Limb (tissue), 2 donors: Measurements from ENCODE around the gene ACE.

Experiments used
- DNase-seq, 2 donors: peaks; one replicate each; pipeline ENCODE4 v3.0.0-alpha.2; 2016; ENCODE audit errors: extremely low spot score in 2 of 2

Gene ACE

DNA sequence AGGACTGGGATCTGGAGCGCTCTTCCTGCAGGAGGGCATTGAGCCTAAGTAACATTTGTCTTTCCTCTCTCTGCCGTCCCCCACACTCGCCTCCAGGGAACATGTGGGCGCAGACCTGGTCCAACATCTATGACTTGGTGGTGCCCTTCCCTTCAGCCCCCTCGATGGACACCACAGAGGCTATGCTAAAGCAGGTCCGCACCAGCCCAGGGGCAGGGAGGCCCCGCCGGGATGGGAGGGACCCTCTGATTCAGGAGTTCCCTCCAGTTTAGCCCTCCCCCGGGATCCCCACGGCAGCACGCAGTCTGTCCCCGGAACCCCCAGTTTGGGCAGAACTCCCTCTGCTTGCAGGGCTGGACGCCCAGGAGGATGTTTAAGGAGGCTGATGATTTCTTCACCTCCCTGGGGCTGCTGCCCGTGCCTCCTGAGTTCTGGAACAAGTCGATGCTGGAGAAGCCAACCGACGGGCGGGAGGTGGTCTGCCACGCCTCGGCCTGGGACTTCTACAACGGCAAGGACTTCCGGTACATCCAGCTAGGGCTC lies 14.1 kb downstream of the ACE start:
- DNase-seq, result no peak

DNA sequence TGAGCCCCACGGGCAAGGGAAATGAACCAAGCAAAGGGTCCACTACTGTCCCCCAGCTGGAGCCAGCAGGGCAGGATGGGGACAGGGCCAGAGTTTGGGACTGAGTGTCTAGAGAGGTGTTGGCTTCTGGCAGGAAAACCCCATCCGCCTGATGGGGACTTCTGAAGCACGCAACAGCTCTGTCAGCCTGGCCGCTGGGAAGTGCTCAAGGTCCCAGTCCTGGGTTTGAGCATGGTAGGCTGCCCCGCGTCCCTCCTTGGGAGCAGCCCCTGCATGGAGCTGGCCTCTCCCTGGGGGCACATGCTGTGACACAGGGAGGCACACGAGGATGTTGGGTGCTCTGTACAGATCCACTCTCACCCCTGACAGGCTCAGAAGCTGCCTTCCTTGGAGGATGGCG lies 14.6 kb downstream of the ACE start:
- no peak for DNase-seq

DNA sequence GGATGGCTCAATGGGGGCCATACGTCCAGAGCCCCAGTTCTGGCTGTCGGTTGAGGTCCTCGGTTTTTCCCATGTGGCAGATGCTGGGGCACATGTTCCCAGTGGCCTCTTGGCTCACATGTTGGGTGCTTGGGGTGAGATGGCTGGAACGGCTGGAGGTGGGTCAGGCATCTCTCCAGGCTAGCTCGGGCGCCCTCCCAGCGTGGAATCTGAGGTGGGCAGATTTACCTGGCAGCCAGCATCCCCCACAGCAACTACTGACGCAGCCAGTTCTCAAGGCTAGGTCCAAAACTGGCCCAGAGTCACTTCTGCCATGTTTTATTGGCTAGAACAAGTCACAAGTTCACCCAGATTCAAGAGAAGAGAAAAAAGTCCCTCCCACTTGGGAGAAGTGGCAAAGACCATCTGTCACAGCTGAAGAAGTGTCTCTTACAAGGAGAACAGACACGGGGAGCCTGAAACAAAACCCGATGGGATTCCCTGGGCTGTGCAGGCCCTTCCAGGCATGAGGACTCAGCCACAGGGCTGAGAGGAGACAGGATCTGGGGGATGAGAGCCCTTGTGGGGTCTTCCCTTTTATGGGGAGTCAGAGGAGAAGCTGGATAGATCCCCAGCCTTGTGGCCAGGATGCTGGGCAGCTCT lies 15.2 kb downstream of the ACE start:
- DNase-seq, result no peak

DNA sequence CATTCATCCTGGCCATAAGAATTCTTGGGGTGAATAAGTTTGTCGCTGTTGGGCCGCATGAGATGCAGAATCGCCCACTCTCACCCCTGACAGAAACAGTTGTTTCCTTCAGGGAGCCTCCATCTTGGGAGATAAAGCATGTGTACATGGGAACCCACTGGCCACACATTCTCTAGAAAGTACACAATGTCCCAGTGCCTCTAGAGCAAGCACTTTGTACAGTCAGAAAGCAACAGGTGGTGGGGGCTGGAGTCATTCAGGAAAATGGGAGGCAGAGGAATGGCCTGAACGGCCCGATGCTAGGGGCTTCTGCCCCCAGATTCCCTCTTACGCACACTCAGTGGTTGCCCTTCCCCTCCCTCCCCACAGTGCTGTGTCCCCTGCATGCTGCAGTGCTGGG lies 16.1 kb downstream of the ACE start:
- DNase-seq, result no peak

DNA sequence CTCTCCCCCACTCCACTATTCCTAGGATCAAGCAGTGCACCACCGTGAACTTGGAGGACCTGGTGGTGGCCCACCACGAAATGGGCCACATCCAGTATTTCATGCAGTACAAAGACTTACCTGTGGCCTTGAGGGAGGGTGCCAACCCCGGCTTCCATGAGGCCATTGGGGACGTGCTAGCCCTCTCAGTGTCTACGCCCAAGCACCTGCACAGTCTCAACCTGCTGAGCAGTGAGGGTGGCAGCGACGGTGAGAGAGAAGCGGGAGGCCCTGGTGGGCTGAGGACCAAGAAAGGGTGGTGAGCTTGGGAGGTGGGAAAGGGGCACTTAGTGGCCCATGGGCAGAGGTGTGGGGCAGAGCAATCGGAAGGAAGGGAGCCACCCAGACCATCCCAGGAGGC lies 16.6 kb downstream of the ACE start:
- no peak for DNase-seq

DNA sequence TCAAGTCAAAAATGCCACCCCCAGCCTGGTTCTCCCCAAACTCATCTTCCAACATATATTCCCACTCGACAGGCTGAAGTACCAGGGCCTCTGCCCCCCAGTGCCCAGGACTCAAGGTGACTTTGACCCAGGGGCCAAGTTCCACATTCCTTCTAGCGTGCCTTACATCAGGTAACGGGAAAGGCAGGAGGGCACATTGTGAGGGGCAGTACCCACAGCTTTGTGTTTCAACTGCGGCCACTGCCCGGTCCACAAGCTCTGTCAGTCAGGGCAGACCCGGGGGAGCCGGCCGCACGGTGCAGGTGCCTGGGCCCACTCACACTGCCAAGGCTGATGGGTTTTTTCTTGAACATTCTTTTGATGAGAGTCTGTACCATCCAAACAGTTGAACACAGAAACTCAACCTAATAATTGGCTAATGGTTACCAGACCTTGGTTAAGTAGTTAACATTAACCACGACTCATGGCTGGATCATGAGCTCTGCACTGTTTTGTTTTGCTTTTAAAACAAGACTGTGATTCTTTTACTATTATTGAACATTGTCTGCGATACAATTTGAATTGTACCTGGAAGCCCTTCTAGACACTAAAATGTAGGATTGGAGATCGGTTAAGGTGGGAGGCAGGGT lies 17.6 kb downstream of the ACE start:
- no peak for DNase-seq

DNA sequence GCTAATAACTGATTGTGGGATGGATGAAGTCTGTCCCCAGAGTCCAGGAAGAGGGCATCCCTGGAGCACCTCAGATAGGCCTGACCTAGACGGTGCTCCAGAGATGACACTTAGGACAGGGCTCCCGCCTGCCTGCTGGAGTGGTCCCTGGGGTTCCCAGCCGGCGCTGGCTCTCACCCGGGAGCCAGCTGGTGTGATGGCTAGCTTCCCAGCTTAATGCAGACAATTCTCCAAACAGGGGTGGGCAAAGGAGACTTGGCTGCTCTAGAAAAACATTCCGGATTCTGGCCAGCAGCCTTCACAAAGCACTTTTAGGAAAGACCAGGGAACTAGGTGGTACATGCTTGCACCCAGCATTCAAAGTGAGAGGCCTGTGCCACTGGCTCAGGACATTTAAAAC lies 18.6 kb downstream of the ACE start:
- DNase-seq, result no peak

DNA sequence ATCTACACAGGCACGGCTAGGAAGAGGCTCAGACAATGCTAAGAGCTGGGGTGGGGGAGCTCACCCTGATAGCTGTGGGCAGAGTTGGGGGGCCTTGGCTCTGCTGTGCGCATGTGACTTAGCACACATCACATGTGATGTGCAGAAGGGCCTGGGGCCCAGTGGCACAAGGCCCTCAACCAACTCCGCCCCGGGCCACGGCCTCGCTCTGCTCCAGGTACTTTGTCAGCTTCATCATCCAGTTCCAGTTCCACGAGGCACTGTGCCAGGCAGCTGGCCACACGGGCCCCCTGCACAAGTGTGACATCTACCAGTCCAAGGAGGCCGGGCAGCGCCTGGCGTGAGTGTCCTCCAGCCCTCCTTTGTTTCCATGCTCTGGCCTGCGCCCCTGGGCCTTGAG lies 19.3 kb downstream of the ACE start:
- no peak for DNase-seq

DNA sequence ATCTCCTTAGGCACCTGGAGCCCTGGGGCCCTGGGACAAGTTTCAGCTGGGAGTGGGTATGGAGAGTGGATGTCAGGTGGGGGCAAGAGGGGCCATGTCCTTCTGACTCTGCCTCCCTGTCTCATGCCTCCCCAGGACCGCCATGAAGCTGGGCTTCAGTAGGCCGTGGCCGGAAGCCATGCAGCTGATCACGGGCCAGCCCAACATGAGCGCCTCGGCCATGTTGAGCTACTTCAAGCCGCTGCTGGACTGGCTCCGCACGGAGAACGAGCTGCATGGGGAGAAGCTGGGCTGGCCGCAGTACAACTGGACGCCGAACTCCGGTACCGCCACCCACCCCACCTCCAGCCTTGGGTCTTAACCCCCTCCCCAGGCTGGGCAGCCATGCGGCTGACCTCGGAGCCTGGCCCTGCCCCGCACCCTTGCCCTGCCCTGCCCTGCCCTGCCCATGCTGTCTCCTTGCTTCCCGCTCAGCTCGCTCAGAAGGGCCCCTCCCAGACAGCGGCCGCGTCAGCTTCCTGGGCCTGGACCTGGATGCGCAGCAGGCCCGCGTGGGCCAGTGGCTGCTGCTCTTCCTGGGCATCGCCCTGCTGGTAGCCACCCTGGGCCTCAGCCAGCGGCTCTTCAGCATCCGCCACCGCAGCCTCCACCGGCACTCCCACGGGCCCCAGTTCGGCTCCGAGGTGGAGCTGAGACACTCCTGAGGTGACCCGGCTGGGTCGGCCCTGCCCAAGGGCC lies 20.0 kb downstream of the ACE start:
- DNase-seq, result no peak

DNA sequence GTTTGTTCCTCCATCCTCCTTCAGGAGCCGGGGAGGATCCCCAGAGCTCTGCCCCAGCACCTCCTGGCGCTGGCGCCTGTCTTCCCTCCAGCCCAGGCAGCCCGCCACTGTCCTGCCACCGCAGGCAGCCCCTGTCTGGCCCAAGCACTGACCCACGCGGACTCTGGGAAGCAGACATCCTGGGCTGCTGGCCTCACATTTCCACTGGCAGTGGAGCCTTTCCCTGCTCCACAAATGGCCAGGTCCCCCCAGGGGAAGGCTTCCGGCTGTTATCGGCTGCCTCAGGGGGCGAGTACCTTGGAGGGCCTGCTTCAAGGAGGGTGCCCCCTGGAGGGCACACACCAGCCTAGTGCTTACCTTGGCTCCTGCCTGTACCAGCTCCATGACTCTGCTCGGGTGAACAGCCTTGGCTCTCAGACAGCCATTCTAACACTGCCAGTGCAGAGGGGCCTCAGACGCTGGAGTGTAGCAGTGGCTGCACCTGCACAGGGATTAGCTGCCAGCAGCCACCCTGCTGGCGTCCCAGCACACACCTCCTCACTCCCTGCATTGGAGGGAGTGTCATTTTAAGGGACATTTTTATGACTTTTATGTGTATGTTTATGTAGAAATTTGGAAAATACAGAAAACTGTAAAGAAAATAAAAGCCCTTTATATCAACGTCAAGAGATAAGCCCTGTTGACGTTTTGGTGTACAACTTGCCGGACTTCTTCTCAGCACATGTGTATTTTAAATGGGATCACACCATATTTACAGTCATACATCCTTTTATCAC lies 21.0 kb downstream of the ACE start:
- DNase-seq, result no peak

DNA sequence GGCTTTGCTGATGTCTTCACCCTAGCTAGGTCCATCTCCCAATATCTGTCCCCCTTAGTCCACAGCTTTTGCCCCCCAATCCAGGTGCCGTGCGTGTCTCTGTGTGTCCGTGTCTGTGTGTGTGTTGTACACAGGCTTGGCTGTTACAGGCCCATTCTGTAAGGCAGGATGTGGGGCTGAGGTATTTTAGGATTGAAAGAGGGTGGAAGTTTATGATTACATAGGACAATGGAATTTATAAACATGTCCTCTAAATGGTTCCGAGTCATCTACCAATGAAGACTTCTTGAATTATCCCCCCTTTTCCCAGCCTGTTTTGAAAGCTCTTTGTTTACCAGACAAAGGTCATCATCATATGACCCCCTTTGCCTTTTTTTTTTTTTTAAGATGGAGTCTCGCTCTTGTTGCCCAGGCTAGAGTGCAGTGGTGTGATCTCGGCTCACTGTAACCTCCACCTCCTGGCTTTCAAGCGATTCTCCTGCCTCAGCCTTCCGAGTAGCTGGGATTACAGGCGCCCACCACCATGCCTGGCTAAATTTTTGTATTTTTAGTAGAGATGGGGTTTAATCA lies 21.9 kb downstream of the ACE start:
- DNase-seq, result no peak

DNA sequence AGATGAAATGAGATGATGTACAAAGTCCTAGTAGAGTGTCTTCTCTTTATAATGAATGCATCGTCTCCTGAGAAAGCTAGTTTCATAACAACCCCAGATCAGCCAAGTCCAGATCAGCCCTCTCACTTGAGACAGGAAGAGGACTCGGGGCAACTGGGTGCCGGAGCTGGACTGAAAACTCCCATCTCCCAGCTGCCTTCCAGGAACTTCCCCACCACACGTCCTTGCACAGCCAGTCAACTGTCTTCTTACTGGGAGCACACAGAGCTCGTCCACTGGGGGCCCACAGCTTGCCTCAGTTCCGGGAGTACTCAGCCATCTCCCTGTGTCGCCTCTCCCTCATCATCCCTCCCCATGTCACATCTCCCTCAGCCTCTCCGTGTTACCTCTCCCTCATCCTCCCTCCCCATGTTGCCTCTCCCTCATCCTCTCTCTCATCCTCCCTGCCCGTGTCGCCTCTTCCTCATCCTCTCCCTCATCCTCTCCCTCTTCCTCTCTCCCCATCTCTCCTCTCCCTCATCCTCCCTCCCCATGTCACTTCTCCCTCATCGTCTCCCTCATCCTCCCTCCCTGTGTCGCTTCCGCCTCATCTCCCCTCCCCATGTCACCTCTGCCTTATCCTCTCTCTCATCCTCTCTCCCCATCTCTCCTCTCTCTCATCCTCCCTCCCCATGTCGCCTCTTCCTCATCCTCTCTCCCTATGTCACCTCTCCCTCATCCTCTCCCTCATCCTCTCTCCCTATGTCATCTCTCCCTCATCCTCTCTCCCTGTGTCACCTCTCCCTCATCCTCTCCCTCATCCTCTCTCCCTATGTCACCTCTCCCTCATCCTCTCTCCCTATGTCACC lies 23.9 kb downstream of the ACE start:
- no peak for DNase-seq

DNA sequence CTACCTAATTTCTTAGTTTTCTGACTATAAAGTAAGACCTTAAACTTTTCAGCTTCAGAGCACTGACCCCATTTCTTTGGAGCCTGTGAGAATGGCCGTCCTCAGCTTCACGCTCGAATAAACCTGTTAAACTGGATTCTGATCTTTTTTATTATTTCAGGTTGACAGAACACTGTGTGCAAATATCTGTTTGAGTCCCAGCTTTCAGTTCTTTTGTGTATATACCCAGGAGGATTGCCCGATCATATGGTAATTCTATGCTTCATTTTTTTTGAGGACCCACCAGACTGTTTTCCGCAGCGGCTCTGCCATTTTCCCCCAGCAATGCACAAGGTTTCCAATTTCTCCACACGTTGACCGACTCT lies 26.5 kb downstream of the ACE start:
- no peak for DNase-seq

DNA sequence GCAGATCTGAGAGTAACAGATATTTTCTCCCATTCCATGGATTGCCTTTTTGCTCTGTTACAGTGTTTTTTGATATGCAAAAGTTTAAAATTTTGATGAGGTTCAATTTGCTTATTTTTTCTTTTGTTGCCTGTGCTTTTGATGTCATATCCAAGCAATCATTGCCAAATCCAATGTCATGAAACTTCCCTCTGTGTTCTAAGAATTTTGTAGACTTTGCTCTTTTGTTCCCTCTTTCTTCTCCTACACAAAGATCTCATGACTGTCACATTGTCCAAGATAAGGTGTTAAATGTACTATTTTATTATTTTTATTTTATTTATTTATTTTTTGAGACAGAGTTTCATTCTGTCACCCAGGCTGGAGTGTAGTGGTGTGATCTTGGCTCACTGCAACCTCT lies 27.4 kb downstream of the ACE start:
- no peak for DNase-seq

DNA sequence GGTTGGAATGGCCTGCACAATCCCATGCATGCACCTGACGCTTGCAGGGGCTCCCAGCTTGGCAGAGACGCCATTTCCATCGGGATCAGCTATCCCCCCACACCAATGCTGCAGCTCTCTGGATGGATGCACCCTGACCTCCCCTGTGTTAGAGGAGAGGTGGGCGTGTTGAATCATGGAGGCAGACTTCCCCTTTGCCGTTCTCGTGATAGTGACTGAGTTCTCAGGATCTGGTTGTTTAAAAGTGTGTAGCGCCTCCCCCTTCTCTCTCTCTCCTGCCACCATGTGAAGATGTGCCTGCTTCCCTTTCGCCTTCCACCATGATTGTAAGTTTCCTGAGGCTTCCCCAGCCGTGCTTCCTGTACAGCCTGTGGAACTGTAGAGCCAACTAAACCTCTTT lies 28.5 kb downstream of the ACE start:
- DNase-seq, result no peak

DNA sequence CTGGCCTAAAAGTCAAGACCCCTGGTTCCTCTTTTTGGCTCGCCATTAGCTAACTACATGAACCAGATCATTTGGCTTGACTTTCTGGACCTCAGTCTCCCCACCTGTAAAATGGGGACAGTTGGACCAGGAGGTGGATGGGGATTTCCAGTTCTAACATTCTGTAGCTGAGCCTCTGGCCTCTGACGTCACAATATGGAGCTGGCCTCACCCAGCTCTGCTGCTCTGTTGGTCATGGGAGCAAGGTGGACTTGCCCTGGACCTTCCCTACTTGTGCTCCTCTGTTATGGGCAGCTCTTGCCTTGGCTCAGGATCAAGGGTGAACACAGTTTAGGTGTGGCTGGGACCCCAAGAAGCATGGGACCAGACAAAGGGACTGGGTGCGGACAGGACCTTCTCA lies 29.8 kb downstream of the ACE start:
- no peak for DNase-seq

DNA sequence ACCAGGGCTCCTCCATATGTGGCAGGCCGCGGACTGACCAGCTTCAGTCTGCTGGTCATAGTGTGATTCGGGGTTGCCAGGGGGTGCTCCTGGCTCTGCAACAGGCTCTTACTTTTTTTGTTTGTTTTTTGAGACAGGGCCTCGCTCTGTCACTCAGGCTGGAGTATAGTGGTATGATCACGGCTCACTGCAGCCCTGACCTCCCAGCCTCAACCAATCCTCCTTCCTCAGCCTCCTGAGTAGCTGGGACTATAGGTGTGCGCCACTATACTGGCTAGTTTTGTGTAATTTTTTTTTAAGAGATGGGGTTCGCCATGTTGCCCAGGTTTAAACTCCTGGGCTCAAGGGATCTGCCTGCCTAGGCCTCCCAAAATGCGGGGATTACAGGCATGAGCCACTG lies 34.5 kb downstream of the ACE start:
- DNase-seq, result no peak

DNA sequence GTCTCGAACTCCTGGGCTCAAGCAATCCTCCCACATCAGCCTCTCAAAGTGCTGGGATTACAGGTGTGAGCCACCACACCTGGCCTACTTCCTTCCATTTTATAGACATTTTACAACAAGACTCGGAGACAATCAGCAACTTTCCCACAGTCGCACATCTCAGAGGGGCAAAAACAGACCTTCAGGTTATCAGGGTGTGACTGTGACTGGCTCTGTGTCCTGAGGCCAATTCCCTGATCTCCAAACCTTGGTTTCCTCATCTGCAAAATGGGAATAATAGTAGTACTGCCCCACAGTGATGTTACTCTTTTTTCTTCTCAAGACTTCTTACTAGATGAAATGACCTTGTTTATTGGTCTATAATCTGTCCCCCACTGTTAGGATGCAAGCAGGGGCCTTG lies 35.5 kb downstream of the ACE start:
- no peak for DNase-seq

DNA sequence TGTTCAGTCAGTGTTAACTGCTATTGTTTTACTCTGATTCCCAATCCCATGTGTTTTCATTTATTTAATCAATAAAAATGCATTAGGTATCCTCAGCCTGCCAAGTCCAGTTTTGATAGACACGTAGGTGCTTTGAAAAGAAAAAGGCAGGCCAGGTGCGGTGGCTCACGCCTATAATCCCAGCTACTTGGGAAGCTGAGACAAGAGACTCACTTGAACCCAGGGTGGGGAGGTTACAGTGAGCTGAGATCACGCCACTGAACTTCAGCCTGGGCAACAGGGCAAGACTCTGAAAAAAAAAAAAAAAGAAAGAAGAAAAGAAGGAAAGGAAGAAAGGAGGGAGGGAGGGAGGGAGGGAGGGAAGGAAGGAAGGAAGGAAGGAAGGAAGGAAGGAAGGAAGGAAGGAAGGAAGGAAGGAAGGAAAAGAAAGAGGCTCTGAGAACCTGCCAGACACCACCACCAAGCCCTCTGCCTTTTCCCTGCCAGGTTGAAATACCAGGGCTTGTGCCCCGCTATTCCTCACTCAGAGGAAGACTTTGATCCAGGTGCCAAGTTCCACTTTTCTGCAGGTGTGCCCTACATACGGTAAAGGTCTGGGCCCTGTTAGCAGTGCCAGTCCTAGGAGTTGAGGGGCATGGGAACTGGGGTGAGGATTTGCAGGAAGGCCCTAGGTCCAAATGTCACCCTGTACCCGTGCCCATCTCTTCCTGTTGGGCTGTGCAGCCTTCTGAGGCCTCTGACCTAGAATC lies 36.2 kb downstream of the ACE start:
- no peak for DNase-seq

DNA sequence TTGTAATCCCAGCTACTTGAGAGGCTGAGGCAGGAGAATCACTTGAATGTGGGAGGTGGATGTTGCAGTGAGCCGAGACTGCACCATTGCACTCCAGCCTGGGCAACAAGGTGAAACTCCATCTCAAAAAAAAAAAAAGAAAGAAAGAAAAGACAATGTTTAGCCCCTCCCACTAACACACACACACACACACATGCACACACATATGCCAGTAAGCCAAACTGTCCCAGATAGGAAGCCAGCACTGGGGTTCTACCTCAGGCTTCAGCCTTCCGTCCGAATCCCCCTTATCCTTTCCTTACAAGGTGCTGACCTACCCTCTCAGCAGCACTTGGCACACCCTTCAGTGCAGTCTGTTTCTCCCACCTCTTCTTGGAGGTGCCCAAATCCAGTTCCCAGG lies 37.6 kb downstream of the ACE start:
- no peak for DNase-seq
